HL-60 (cell line): ENCODE measurements around the gene MFAP2.

Source experiments
- DNase-seq, 2 experiments: peaks; one replicate each; pipeline ENCODE4 v3.0.0-alpha.2; 2010 to 2020; ENCODE audit warnings: low read depth in 1 of 2, low spot score in 1 of 2
- H3K27ac ChIP-seq: fragments of 250-450 bp; sonication (Bioruptor Pico); replicated peaks from 2 replicates; pipeline ENCODE4 v1.5.1; 2020; ENCODE audit warnings: mild to moderate bottlenecking, moderate library complexity
- H3K27me3 ChIP-seq: fragments of 250-450 bp; sonication (Bioruptor Pico); 2 replicates; pipeline ENCODE4 v1.5.1; 2021; ENCODE audit warnings: mild to moderate bottlenecking, moderate library complexity; ENCODE audit not compliant: insufficient read depth, poor library complexity, severe bottlenecking
- H3K4me3 ChIP-seq: replicated peaks from 2 replicates; pipeline ENCODE4 v1.5.1; 2011; ENCODE audit warnings: mild to moderate bottlenecking, control low read depth, low read length; ENCODE audit not compliant: insufficient read depth
- CTCF ChIP-seq: IDR thresholded peaks from one replicate; pipeline ENCODE4 v1.5.1; 2011; ENCODE audit warnings: low read length, control low read depth, inconsistent platforms; ENCODE audit not compliant: insufficient read depth
- GABPA ChIP-seq: IDR thresholded peaks from 2 replicates; pipeline ENCODE4 v1.6.1; 2012; ENCODE audit warnings: low read depth
- POLR2AphosphoS5 ChIP-seq: IDR thresholded peaks from 2 replicates; pipeline ENCODE4 v1.6.1; 2012; ENCODE audit warnings: low read depth
- REST ChIP-seq: IDR thresholded peaks from 2 replicates; pipeline ENCODE4 v1.6.1; 2012; ENCODE audit warnings: low read depth; ENCODE audit not compliant: insufficient replicate concordance
- SPI1 ChIP-seq: IDR thresholded peaks from 2 replicates; pipeline ENCODE4 v1.6.1; 2012; ENCODE audit warnings: low read depth, mild to moderate bottlenecking, borderline replicate concordance

MFAP2 gene

DNA sequence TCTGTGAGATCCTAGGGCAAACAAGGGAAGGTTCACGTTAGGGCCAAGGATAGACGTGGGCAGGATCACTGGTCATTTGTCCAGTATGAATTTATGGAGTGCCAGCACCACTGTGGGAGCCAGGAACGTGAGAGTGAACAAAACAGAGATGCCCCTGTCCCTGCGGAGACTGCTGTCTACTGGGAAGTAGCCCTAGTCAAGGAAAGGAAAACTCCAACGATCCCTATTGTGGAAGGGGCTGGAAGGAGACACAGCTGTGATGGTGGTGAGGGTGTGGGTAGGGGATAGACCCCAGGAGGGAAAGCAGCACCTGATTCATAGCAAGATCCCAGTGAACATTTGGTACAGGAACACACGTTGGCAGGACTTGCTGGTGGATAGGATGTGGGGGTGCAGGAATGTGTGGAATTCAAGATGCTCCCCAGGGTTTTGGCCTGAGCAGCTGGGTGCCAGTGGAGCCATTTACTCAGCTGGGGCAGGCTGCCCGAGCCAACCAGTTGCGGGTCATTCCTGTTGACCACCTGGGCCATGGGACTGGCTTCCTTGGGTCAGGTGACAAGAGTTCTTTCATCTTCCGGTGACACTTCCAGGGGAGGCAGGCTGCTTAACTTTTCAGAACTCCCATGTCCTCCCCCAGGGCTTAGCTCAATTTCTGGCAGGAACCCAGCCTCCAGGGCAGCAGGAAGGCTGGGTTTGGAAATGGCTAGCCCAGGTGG, 32.5 kb upstream of the MFAP2 start:
- Histone ChIP-seq H3K4me3 (no peak overlapping the region), H3K27me3 (no peaks in the 10 kb centered on the region), H3K27ac (no peak overlapping the region)
- no peak for DNase-seq
- TF ChIP-seq REST (no peak), CTCF (no peak), POLR2AphosphoS5 (no peak), GABPA (no peak), SPI1 (no peak)

DNA sequence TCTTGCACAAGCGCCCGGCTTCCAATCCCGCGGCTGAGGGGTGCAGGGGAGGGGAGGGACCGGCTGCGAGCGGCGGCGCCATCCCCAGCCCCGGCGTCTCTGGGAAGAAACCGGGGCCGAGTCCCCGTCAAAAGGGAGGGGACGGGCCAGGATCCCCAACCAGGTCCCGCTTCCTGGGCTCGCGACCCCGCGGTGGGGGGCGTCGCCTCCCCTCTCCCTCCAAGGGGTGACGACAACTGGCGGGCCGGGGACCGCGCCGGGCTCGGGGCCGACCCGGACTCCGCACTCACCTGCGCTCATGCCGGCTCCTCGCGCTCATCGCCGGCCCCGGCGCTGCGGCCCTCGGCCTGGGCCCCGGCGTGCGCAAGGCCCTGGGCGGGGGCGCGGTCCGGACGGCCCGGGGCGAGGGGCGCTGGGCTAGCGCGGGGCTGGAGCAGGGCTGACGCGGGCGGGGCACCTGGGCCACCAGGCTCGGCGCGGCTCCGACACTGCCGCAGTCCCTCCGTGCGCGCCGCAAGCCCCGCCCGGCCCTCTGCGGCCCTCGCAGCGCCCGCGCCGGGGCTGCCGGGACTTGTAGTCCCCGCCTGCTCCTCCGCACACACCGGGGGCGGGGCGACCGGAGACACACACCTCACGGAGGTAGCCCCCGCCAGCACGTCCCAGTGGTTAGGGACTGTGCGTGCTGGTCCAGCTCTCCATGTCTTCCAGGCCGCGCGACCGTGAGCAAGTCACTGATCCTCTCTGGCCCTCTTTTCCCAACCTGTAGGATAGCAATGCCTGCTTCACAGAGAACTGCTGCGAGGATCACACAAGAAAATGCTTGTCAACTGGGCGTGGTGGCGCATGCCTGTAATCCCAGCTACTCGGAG, 31.3 kb upstream of the MFAP2 start, which contains the start of gene ATP13A2:
Gene ATP13A2, minus strand, starts transcription at position 490 of the 869 bp plus-strand sequence. Its CDS starts 190 bp downstream, at position 300.
- Histone ChIP-seq H3K27me3 (no peaks in the 10 kb centered on the region), H3K27ac (no peak within 1 kb of the TSS), H3K4me3 (peak within 1 kb of the TSS; percentile 77)
- TF ChIP-seq SPI1 (no peak), REST (no peak), GABPA (no peak), POLR2AphosphoS5 (no peak)
- peak; percentile 59 to 73 for DNase-seq

GRCh38 chr1:17011092-17011438, 30.6 kb upstream of the MFAP2 start:
- Histone ChIP-seq H3K27me3 (no peaks in the 10 kb centered on the region), H3K4me3 (peak overlapping the region; percentile 77), H3K27ac (no peak overlapping the region)
- no peak for DNase-seq
- no peak for TF ChIP-seq CTCF
- TF ChIP-seq SPI1, result no peak

DNA sequence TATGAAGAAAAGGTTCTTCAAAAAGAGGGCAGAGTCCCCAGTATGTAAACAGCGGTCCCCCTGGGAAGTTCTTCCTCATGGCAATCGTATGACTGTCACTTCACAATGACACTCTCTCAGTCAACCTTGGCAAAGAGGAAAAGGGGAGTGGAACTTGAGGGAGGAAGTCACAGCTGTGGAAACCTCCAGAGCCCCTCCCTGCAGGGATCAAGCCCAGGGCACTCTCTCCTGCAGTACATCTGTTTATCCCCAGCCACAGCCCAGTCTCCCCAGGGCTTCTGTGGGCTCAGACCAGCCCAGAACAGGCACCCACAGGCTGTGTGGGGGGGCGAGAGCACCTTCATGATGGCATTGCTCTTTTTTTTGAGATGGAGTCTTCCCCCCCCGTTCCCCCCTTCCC, 29.3 kb upstream of the MFAP2 start:
- TF ChIP-seq CTCF (no peak), SPI1 (peak; percentile 85), POLR2AphosphoS5 (peak; percentile 82), GABPA (no peak)
- Histone ChIP-seq H3K4me3 (no peak overlapping the region), H3K27ac (no peak overlapping the region), H3K27me3 (no peaks in the 10 kb centered on the region)
- DNase-seq, result peak; percentile 74 to 79
